ENCODE results near the gene SYNPR.

The SYNPR gene

DNA sequence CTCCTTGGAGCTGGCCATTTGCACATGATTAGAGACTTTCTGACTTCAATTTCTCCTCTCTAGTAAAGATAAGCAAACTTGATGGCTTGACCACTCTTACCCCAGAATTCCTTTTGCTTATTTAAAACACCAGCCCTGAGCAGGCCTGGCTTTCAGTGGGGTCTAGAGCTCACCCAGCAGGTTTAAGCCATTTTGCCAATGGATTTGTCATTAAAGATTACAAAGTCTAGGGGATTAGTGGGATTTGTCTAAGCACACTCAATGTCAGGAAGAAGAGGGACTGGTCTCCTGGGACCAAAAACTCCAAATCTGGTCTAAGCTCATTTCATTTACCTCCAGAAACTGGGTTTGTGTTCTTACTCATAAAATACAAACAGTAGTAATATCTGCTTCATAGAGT lies 317.1 kb downstream of the SYNPR start:
- no peak overlapping the region for H3K27ac ChIP-seq (ENCODE audit: low read length)
- H3K36me3 ChIP-seq (replicated peaks; ENCODE audit: insufficient read depth, low read length) = no peaks in the 10 kb centered on the region
- H3K9me3 ChIP-seq (replicated peaks; ENCODE audit: insufficient read depth, low read length) = no peaks in the 10 kb centered on the region
- no peak overlapping the region for H2AFZ ChIP-seq (ENCODE audit: low read length)
- H3K4me1 ChIP-seq (ENCODE audit: low read length) = no peaks in the 10 kb centered on the region
- TF ChIP-seq, protein P1, sequence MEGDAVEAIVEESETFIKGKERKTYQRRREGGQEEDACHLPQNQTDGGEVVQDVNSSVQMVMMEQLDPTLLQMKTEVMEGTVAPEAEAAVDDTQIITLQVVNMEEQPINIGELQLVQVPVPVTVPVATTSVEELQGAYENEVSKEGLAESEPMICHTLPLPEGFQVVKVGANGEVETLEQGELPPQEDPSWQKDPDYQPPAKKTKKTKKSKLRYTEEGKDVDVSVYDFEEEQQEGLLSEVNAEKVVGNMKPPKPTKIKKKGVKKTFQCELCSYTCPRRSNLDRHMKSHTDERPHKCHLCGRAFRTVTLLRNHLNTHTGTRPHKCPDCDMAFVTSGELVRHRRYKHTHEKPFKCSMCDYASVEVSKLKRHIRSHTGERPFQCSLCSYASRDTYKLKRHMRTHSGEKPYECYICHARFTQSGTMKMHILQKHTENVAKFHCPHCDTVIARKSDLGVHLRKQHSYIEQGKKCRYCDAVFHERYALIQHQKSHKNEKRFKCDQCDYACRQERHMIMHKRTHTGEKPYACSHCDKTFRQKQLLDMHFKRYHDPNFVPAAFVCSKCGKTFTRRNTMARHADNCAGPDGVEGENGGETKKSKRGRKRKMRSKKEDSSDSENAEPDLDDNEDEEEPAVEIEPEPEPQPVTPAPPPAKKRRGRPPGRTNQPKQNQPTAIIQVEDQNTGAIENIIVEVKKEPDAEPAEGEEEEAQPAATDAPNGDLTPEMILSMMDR (IDR thresholded peaks at IDR 0.05; ENCODE audit: low read length) = no peak
- TF ChIP-seq EZH2 (optimal IDR thresholded peaks at IDR 0.05; ENCODE audit: low read depth, low read length) (no peak), EZH2phosphoT487 (IDR thresholded peaks at IDR 0.05; ENCODE audit: low read length) (no peak)
- H3K4me3 ChIP-seq (ENCODE audit: low read length) = no peak overlapping the region
- DNase-seq = no peak
- H4K20me1 ChIP-seq (ENCODE audit: insufficient read depth, low read length) = no peaks in the 10 kb centered on the region
- no peaks in the 10 kb centered on the region for H3K9me2 ChIP-seq (replicated peaks; ENCODE audit: insufficient read depth, low read length)
- no peak overlapping the region for H3K4me2 ChIP-seq (ENCODE audit: low read depth, low read length)
- no peaks in the 10 kb centered on the region for H3K27me3 ChIP-seq (replicated peaks; ENCODE audit: insufficient read depth, low read length)
- no peak overlapping the region for H3K9ac ChIP-seq (ENCODE audit: low read length)
- no peaks in the 10 kb centered on the region for H3F3A ChIP-seq (ENCODE audit: insufficient read depth, low read length)
- no peaks in the 10 kb centered on the region for H3K79me2 ChIP-seq (ENCODE audit: low read length)

DNA sequence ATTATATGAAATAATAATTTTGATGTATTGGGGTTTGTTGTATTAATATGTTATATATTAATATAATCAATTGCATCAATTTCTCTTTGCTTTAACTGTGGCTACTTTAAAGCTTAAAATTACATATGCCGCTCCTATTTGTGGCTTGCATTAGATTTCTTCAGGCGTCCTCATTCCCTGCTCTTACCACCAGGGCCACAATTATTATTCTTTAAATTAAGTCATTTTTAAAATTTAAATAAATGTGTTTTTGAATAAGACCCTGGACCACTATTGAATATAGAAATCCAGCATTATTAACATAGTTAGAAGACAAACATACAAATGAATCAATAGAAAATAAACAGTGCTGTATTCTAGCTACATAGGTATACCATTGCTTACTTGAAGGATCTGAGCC lies 318.9 kb downstream of the SYNPR start:
- no peaks in the 10 kb centered on the region for H3K36me3 ChIP-seq (replicated peaks; ENCODE audit: insufficient read depth, low read length)
- H2AFZ ChIP-seq (ENCODE audit: low read length) = no peak overlapping the region
- H3K4me2 ChIP-seq (ENCODE audit: low read depth, low read length) = no peak overlapping the region
- no peak overlapping the region for H3K27ac ChIP-seq (ENCODE audit: low read length)
- H3K9me3 ChIP-seq (replicated peaks; ENCODE audit: insufficient read depth, low read length) = no peaks in the 10 kb centered on the region
- TF ChIP-seq EZH2phosphoT487 (IDR thresholded peaks at IDR 0.05; ENCODE audit: low read length) (no peak), EZH2 (optimal IDR thresholded peaks at IDR 0.05; ENCODE audit: low read depth, low read length) (no peak)
- TF ChIP-seq, protein P1 (IDR thresholded peaks at IDR 0.05; ENCODE audit: low read length) = no peak
- no peaks in the 10 kb centered on the region for H3K79me2 ChIP-seq (ENCODE audit: low read length)
- DNase-seq = no peak
- no peaks in the 10 kb centered on the region for H3K9me2 ChIP-seq (replicated peaks; ENCODE audit: insufficient read depth, low read length)
- no peaks in the 10 kb centered on the region for H4K20me1 ChIP-seq (ENCODE audit: insufficient read depth, low read length)
- no peak overlapping the region for H3K9ac ChIP-seq (ENCODE audit: low read length)
- no peaks in the 10 kb centered on the region for H3F3A ChIP-seq (ENCODE audit: insufficient read depth, low read length)
- no peaks in the 10 kb centered on the region for H3K4me1 ChIP-seq (ENCODE audit: low read length)
- no peak overlapping the region for H3K4me3 ChIP-seq (ENCODE audit: low read length)
- no peaks in the 10 kb centered on the region for H3K27me3 ChIP-seq (replicated peaks; ENCODE audit: insufficient read depth, low read length)

DNA sequence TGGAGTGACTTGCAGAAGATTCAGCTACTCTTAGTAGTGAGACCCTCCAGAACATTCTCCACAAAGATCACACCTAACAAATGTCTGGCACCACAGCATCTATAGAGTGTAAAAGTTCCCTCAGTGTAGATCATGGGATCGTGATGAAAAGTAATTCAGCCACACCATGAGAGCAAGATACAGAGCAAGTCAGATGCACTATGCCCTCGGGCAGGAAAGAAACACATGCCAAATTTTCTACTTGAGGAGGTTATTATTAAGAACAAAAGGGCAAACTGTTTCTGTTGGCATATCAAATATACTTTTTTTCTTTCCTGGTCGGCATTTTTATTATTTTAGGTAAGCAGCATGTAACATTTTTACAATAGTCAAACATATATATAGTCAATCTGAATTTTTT lies 329.6 kb downstream of the SYNPR start:
- H3K9me2 ChIP-seq (replicated peaks; ENCODE audit: insufficient read depth, low read length) = no peaks in the 10 kb centered on the region
- no peak overlapping the region for H2AFZ ChIP-seq (ENCODE audit: low read length)
- H3K4me3 ChIP-seq (ENCODE audit: low read length) = no peak overlapping the region
- no peaks in the 10 kb centered on the region for H3K36me3 ChIP-seq (replicated peaks; ENCODE audit: insufficient read depth, low read length)
- H3F3A ChIP-seq (ENCODE audit: insufficient read depth, low read length) = no peaks in the 10 kb centered on the region
- no peaks in the 10 kb centered on the region for H4K20me1 ChIP-seq (ENCODE audit: insufficient read depth, low read length)
- H3K9me3 ChIP-seq (replicated peaks; ENCODE audit: insufficient read depth, low read length) = no peaks in the 10 kb centered on the region
- TF ChIP-seq, protein P1 (IDR thresholded peaks at IDR 0.05; ENCODE audit: low read length) = no peak
- no peak for TF ChIP-seq EZH2 (optimal IDR thresholded peaks at IDR 0.05; ENCODE audit: low read depth, low read length)
- no peak for TF ChIP-seq EZH2phosphoT487 (IDR thresholded peaks at IDR 0.05; ENCODE audit: low read length)
- no peak overlapping the region for H3K27ac ChIP-seq (ENCODE audit: low read length)
- H3K27me3 ChIP-seq (replicated peaks; ENCODE audit: insufficient read depth, low read length) = no peaks in the 10 kb centered on the region
- H3K79me2 ChIP-seq (ENCODE audit: low read length) = no peaks in the 10 kb centered on the region
- H3K4me1 ChIP-seq (ENCODE audit: low read length) = no peaks in the 10 kb centered on the region
- no peak overlapping the region for H3K9ac ChIP-seq (ENCODE audit: low read length)
- no peak overlapping the region for H3K4me2 ChIP-seq (ENCODE audit: low read depth, low read length)
- no peak for DNase-seq

Data from MM.1S (cell line).